HAP-1 (cell line): ENCODE data around the gene MTHFD1L.
A peak's percentile ranks its signal among the peaks of the same experiment; 100 is the strongest.

Experiments
- DNase-seq, 2 experiments: peaks; one replicate each; pipeline ENCODE4 v3.0.0-alpha.2; 2016 to 2020; ENCODE audit warnings: low spot score in 2 of 2
- H3K27me3 ChIP-seq: fragments of 250-450 bp; sonication (Bioruptor Pico); 2 replicates; pipeline ENCODE4 v1.5.1; 2020; ENCODE audit warnings: low read depth, mild to moderate bottlenecking, moderate library complexity
- H3K36me3 ChIP-seq: fragments of 250-450 bp; sonication (Bioruptor Pico); replicated peaks from 2 replicates; pipeline ENCODE4 v1.5.1; 2020; ENCODE audit warnings: mild to moderate bottlenecking
- H3K4me1 ChIP-seq: fragments of 250-450 bp; sonication (Bioruptor Pico); 2 replicates; pipeline ENCODE4 v1.5.1; 2020; ENCODE audit warnings: mild to moderate bottlenecking
- H3K4me3 ChIP-seq: fragments of 250-450 bp; sonication (Bioruptor Pico); 2 replicates; pipeline ENCODE4 v1.5.1; 2020; ENCODE audit warnings: mild to moderate bottlenecking, moderate library complexity
- H3K9me3 ChIP-seq: fragments of 250-450 bp; sonication (Bioruptor Pico); 2 replicates; pipeline ENCODE4 v1.5.1; 2020; ENCODE audit warnings: mild to moderate bottlenecking, moderate library complexity
- in situ Hi-C: fragments of 300-500 bp; cut with MboI; formaldehyde crosslinking; loops from 3 replicates; pipeline ENCODE4 v1.14.3; 2020; ENCODE audit warnings: low sequenced_read_pairs, inconsistent platforms, mixed read lengths

Gene MTHFD1L

GRCh38 chr6:151016107-151016506, 150.6 kb downstream of the MTHFD1L start:
- Histone ChIP-seq H3K27me3 (no peaks in the 10 kb centered on the region), H3K9me3 (no peaks in the 10 kb centered on the region), H3K36me3 (peaks cover 63% of the 10 kb centered on the region), H3K4me1 (no peaks in the 10 kb centered on the region), H3K4me3 (no peak overlapping the region)
- DNase-seq: no peak
- in situ Hi-C loops: no loop called here

- peaks cover 72% of the 10 kb centered on the region for H3K36me3 ChIP-seq
- H3K27me3 ChIP-seq: no peaks in the 10 kb centered on the region
- H3K4me3 ChIP-seq: no peak overlapping the region
- no peak for DNase-seq
- in situ Hi-C loops: no loop called here
- no peaks in the 10 kb centered on the region for H3K4me1 ChIP-seq
- no peaks in the 10 kb centered on the region for H3K9me3 ChIP-seq
These were observed 152.5 kb downstream of the MTHFD1L start for GRCh38 chr6:151018046-151018445.

GRCh38 chr6:151018911-151019782, 153.6 kb downstream of the MTHFD1L start:
- no peak overlapping the region for H3K4me3 ChIP-seq
- no peaks in the 10 kb centered on the region for H3K27me3 ChIP-seq
- no peaks in the 10 kb centered on the region for H3K4me1 ChIP-seq
- H3K9me3 ChIP-seq: no peaks in the 10 kb centered on the region
- DNase-seq: no peak
- peaks cover 75% of the 10 kb centered on the region for H3K36me3 ChIP-seq
- in situ Hi-C loops: no loop called here

GRCh38 chr6:151021896-151022295, 156.4 kb downstream of the MTHFD1L start:
- in situ Hi-C loops: no loop called here
- DNase-seq: no peak
- H3K27me3 ChIP-seq: no peaks in the 10 kb centered on the region
- H3K9me3 ChIP-seq: no peaks in the 10 kb centered on the region
- H3K4me3 ChIP-seq: no peak overlapping the region
- no peaks in the 10 kb centered on the region for H3K4me1 ChIP-seq
- peaks cover 60% of the 10 kb centered on the region for H3K36me3 ChIP-seq

GRCh38 chr6:151022492-151022891, 157.0 kb downstream of the MTHFD1L start:
- Histone ChIP-seq H3K4me3 (no peak overlapping the region), H3K36me3 (peaks cover 60% of the 10 kb centered on the region), H3K27me3 (no peaks in the 10 kb centered on the region), H3K4me1 (no peaks in the 10 kb centered on the region), H3K9me3 (no peaks in the 10 kb centered on the region)
- in situ Hi-C loops: no loop called here
- DNase-seq: peak in 1 of 2 experiments; percentile 28

GRCh38 chr6:151023342-151023741, 157.8 kb downstream of the MTHFD1L start:
- Histone ChIP-seq H3K36me3 (peaks cover 62% of the 10 kb centered on the region), H3K4me3 (no peak overlapping the region), H3K27me3 (no peaks in the 10 kb centered on the region), H3K4me1 (no peaks in the 10 kb centered on the region), H3K9me3 (no peaks in the 10 kb centered on the region)
- DNase-seq: no peak
- in situ Hi-C loops: no loop called here

- in situ Hi-C loops: no loop called here
- DNase-seq: no peak
These were observed 159.1 kb downstream of the MTHFD1L start for GRCh38 chr6:151024597-151024996.

GRCh38 chr6:151025076-151025475, 159.6 kb downstream of the MTHFD1L start:
- H3K36me3 ChIP-seq: peaks cover 46% of the 10 kb centered on the region
- no peaks in the 10 kb centered on the region for H3K9me3 ChIP-seq
- DNase-seq: no peak
- no peak overlapping the region for H3K4me3 ChIP-seq
- in situ Hi-C loops: no loop called here
- H3K27me3 ChIP-seq: no peaks in the 10 kb centered on the region
- H3K4me1 ChIP-seq: no peaks in the 10 kb centered on the region

More at GRCh38 chr6:151024597-151024996, 159.1 kb downstream of the MTHFD1L start:
- Histone ChIP-seq H3K4me1 (no peaks in the 10 kb centered on the region), H3K36me3 (peaks cover 51% of the 10 kb centered on the region), H3K9me3 (no peaks in the 10 kb centered on the region), H3K27me3 (no peaks in the 10 kb centered on the region), H3K4me3 (no peak overlapping the region)

GRCh38 chr6:151026041-151026663, 160.7 kb downstream of the MTHFD1L start:
- H3K9me3 ChIP-seq: no peaks in the 10 kb centered on the region
- H3K36me3 ChIP-seq: peaks cover 46% of the 10 kb centered on the region
- in situ Hi-C loops: no loop called here
- no peaks in the 10 kb centered on the region for H3K27me3 ChIP-seq
- no peaks in the 10 kb centered on the region for H3K4me1 ChIP-seq
- no peak for DNase-seq
- no peak overlapping the region for H3K4me3 ChIP-seq

GRCh38 chr6:151027295-151027747, 161.8 kb downstream of the MTHFD1L start:
- H3K4me1 ChIP-seq: no peaks in the 10 kb centered on the region

GRCh38 chr6:151027936-151028838, 162.7 kb downstream of the MTHFD1L start:
- Histone ChIP-seq H3K27me3 (no peaks in the 10 kb centered on the region), H3K4me1 (no peaks in the 10 kb centered on the region), H3K4me3 (no peak overlapping the region), H3K36me3 (peaks cover 33% of the 10 kb centered on the region), H3K9me3 (no peaks in the 10 kb centered on the region)
- in situ Hi-C loops: no loop called here
- DNase-seq: no peak

More at GRCh38 chr6:151027295-151027747, 161.8 kb downstream of the MTHFD1L start:
- Histone ChIP-seq H3K9me3 (no peaks in the 10 kb centered on the region), H3K27me3 (no peaks in the 10 kb centered on the region), H3K36me3 (peaks cover 37% of the 10 kb centered on the region), H3K4me3 (no peak overlapping the region)
- DNase-seq: no peak
- in situ Hi-C loops: no loop called here

- in situ Hi-C loops: no loop called here
- no peak for DNase-seq
- Histone ChIP-seq H3K36me3 (peaks cover 29% of the 10 kb centered on the region), H3K9me3 (no peaks in the 10 kb centered on the region), H3K27me3 (no peaks in the 10 kb centered on the region), H3K4me3 (no peak overlapping the region), H3K4me1 (no peaks in the 10 kb centered on the region)
These were observed 164.5 kb downstream of the MTHFD1L start for GRCh38 chr6:151029970-151030369.

GRCh38 chr6:151032034-151032433, 166.5 kb downstream of the MTHFD1L start:
- no peak for DNase-seq
- no peaks in the 10 kb centered on the region for H3K4me1 ChIP-seq
- peaks cover 28% of the 10 kb centered on the region for H3K36me3 ChIP-seq
- H3K9me3 ChIP-seq: no peaks in the 10 kb centered on the region
- H3K27me3 ChIP-seq: no peaks in the 10 kb centered on the region
- in situ Hi-C loops: no loop called here
- no peak overlapping the region for H3K4me3 ChIP-seq
